ENCODE data around the gene AHCYL2.

AHCYL2 gene

GRCh38 chr7:129381710-129382484 is 157.1 kb downstream of the AHCYL2 start:
- Histone ChIP-seq H2AFZ (ENCODE audit: low read length) (no peak overlapping the region), H3K27ac (ENCODE audit: low read depth, low read length, poor library complexity, severe bottlenecking) (no peak overlapping the region), H4K20me1 (ENCODE audit: insufficient read depth, low read length) (no peaks in the 10 kb centered on the region), H3K4me2 (ENCODE audit: low read length) (no peak overlapping the region), H3K36me3 (ENCODE audit: insufficient read depth, low read length) (no peaks in the 10 kb centered on the region), H3F3A (ENCODE audit: insufficient read depth, low read length) (no peaks in the 10 kb centered on the region), H3K27me3 (ENCODE audit: insufficient read depth, low read length) (no peaks in the 10 kb centered on the region), H3K4me1 (ENCODE audit: insufficient read depth, low read length, severe bottlenecking) (no peaks in the 10 kb centered on the region), H3K9me2 (ENCODE audit: low read depth, low read length) (no peaks in the 10 kb centered on the region), H3K79me2 (ENCODE audit: insufficient read depth, low read length) (no peaks in the 10 kb centered on the region), H3K9ac (ENCODE audit: low read length) (no peak overlapping the region), H3K9me3 (ENCODE audit: low read length) (no peaks in the 10 kb centered on the region), H3K4me3 (ENCODE audit: low read depth, low read length, poor library complexity, severe bottlenecking) (no peak overlapping the region)
- TF ChIP-seq CTCF (IDR thresholded peaks at IDR 0.05; ENCODE audit: low read length) (no peak), EZH2 (IDR thresholded peaks at IDR 0.05; ENCODE audit: borderline replicate concordance, low read length) (no peak)

- Histone ChIP-seq H3K79me2 (ENCODE audit: insufficient read depth, low read length) (no peaks in the 10 kb centered on the region), H3K9ac (ENCODE audit: low read length) (no peak overlapping the region), H3F3A (ENCODE audit: insufficient read depth, low read length) (no peaks in the 10 kb centered on the region), H4K20me1 (ENCODE audit: insufficient read depth, low read length) (no peaks in the 10 kb centered on the region), H3K9me2 (ENCODE audit: low read depth, low read length) (no peaks in the 10 kb centered on the region), H3K36me3 (ENCODE audit: insufficient read depth, low read length) (no peaks in the 10 kb centered on the region), H3K27ac (ENCODE audit: low read depth, low read length, poor library complexity, severe bottlenecking) (no peak overlapping the region), H2AFZ (ENCODE audit: low read length) (no peak overlapping the region), H3K4me1 (ENCODE audit: insufficient read depth, low read length, severe bottlenecking) (no peaks in the 10 kb centered on the region), H3K9me3 (ENCODE audit: low read length) (no peaks in the 10 kb centered on the region), H3K4me2 (ENCODE audit: low read length) (no peak overlapping the region), H3K27me3 (ENCODE audit: insufficient read depth, low read length) (no peaks in the 10 kb centered on the region), H3K4me3 (ENCODE audit: low read depth, low read length, poor library complexity, severe bottlenecking) (no peak overlapping the region)
- TF ChIP-seq EZH2 (IDR thresholded peaks at IDR 0.05; ENCODE audit: borderline replicate concordance, low read length) (no peak), CTCF (IDR thresholded peaks at IDR 0.05; ENCODE audit: low read length) (no peak)
Observed at GRCh38 chr7:129383542-129384132, 158.8 kb downstream of the AHCYL2 start.

GRCh38 chr7:129385116-129385515 is 160.3 kb downstream of the AHCYL2 start:
- Histone ChIP-seq H3K4me3 (ENCODE audit: low read depth, low read length, poor library complexity, severe bottlenecking) (no peak overlapping the region), H2AFZ (ENCODE audit: low read length) (no peak overlapping the region), H3K4me2 (ENCODE audit: low read length) (no peak overlapping the region), H3K27ac (ENCODE audit: low read depth, low read length, poor library complexity, severe bottlenecking) (no peak overlapping the region), H3K4me1 (ENCODE audit: insufficient read depth, low read length, severe bottlenecking) (no peaks in the 10 kb centered on the region), H3K9me2 (ENCODE audit: low read depth, low read length) (no peaks in the 10 kb centered on the region), H3F3A (ENCODE audit: insufficient read depth, low read length) (no peaks in the 10 kb centered on the region), H3K9me3 (ENCODE audit: low read length) (no peaks in the 10 kb centered on the region), H3K27me3 (ENCODE audit: insufficient read depth, low read length) (no peaks in the 10 kb centered on the region), H3K9ac (ENCODE audit: low read length) (no peak overlapping the region), H4K20me1 (ENCODE audit: insufficient read depth, low read length) (no peaks in the 10 kb centered on the region), H3K79me2 (ENCODE audit: insufficient read depth, low read length) (no peaks in the 10 kb centered on the region), H3K36me3 (ENCODE audit: insufficient read depth, low read length) (no peaks in the 10 kb centered on the region)
- TF ChIP-seq CTCF (IDR thresholded peaks at IDR 0.05; ENCODE audit: low read length) (no peak), EZH2 (IDR thresholded peaks at IDR 0.05; ENCODE audit: borderline replicate concordance, low read length) (no peak)

Measured in OCI-LY1 (cell line).